ENCODE results near the gene TCAP. TPM values are rescaled to one million over a fixed set of nuclear protein-coding genes. Genes with fewer than 3 reads are reported as not detected.

TCAP gene
- polyA plus RNA-seq, 1 donor (not counting 4 experiments of a cell fraction or from before 2014, with no cell fraction given) = 0.20 TPM

GRCh38 chr17:39641883-39642282 lies 23.3 kb upstream of the TCAP start:
- Histone ChIP-seq H3K4me1 (ENCODE audit: control insufficient read depth, extremely low read depth, insufficient read depth, low read length) (peaks cover 21% of the 10 kb centered on the region), H3K9me3 (ENCODE audit: control insufficient read depth, low read depth, low read length) (no peaks in the 10 kb centered on the region), H3K27ac (ENCODE audit: control insufficient read depth, insufficient read depth, low read length) (no peak overlapping the region), H3K9me1 (ENCODE audit: control insufficient read depth, extremely low read depth, insufficient read depth, low read length) (peaks cover 3% of the 10 kb centered on the region), H3K36me3 (ENCODE audit: control insufficient read depth in 2 of 2, extremely low read depth in 1 of 2, insufficient read depth in 2 of 2, low read length in 2 of 2) (peaks cover 0 to 3% of the 10 kb centered on the region in 2 experiments), H3K4me2 (ENCODE audit: control insufficient read depth, extremely low read depth, insufficient read depth, low read depth, low read length) (no peak overlapping the region), H3K27me3 (ENCODE audit: control insufficient read depth, extremely low read depth, insufficient read depth, low read length) (no peaks in the 10 kb centered on the region), H3K4me3 (ENCODE audit: control insufficient read depth in 2 of 3, extremely low read depth in 1 of 3, insufficient read depth in 2 of 3, low read depth in 1 of 3, low read length in 3 of 3) (no peak overlapping the region), H3K79me2 (ENCODE audit: control insufficient read depth, insufficient read depth, low read length) (peaks cover 53% of the 10 kb centered on the region), H4K20me1 (ENCODE audit: control insufficient read depth, extremely low read depth, insufficient read depth, low read length) (peaks cover 6% of the 10 kb centered on the region), H3K9ac (ENCODE audit: control insufficient read depth, extremely low read depth, insufficient read depth, low read length) (no peak overlapping the region), H2AFZ (ENCODE audit: control insufficient read depth, low read length) (no peak overlapping the region)
- dilution Hi-C loops (cut with MboI; ENCODE audit: extremely low pct_ligation_motif_present, low sequenced_read_pairs) = no loop called here
- TF ChIP-seq EZH2 (IDR thresholded peaks at IDR 0.05; ENCODE audit: low read length) = no peak
- no peak for TF ChIP-seq CTCF (optimal IDR thresholded peaks at IDR 0.05 in 1 of 3, IDR thresholded peaks at IDR 0.05 in 1 of 3, conservative IDR thresholded peaks at IDR 0.05 in 1 of 3; ENCODE audit: extremely low read depth in 1 of 3, insufficient read depth in 2 of 3, low read length in 3 of 3)
- FAIRE-seq (no peak), DNase-seq (ENCODE audit: low read depth, low spot score) (no peak)

- no peak for FAIRE-seq
- Histone ChIP-seq H3K4me1 (ENCODE audit: control insufficient read depth, extremely low read depth, insufficient read depth, low read length) (peaks cover 21% of the 10 kb centered on the region), H3K79me2 (ENCODE audit: control insufficient read depth, insufficient read depth, low read length) (peaks cover 49% of the 10 kb centered on the region), H3K4me2 (ENCODE audit: control insufficient read depth, extremely low read depth, insufficient read depth, low read depth, low read length) (no peak overlapping the region), H3K4me3 (ENCODE audit: control insufficient read depth in 2 of 3, extremely low read depth in 1 of 3, insufficient read depth in 2 of 3, low read depth in 1 of 3, low read length in 3 of 3) (no peak overlapping the region), H3K27me3 (ENCODE audit: control insufficient read depth, extremely low read depth, insufficient read depth, low read length) (no peaks in the 10 kb centered on the region), H2AFZ (ENCODE audit: control insufficient read depth, low read length) (no peak overlapping the region), H3K9me1 (ENCODE audit: control insufficient read depth, extremely low read depth, insufficient read depth, low read length) (peaks cover 3% of the 10 kb centered on the region), H3K9me3 (ENCODE audit: control insufficient read depth, low read depth, low read length) (no peaks in the 10 kb centered on the region), H3K9ac (ENCODE audit: control insufficient read depth, extremely low read depth, insufficient read depth, low read length) (no peak overlapping the region), H4K20me1 (ENCODE audit: control insufficient read depth, extremely low read depth, insufficient read depth, low read length) (peaks cover 9% of the 10 kb centered on the region), H3K36me3 (ENCODE audit: control insufficient read depth in 2 of 2, extremely low read depth in 1 of 2, insufficient read depth in 2 of 2, low read length in 2 of 2) (peaks cover 0 to 3% of the 10 kb centered on the region in 2 experiments), H3K27ac (ENCODE audit: control insufficient read depth, insufficient read depth, low read length) (no peak overlapping the region)
- dilution Hi-C loops (cut with MboI; ENCODE audit: extremely low pct_ligation_motif_present, low sequenced_read_pairs) = no loop called here
- DNase-seq (ENCODE audit: low read depth, low spot score) = no peak
- TF ChIP-seq EZH2 (IDR thresholded peaks at IDR 0.05; ENCODE audit: low read length) = no peak
- TF ChIP-seq CTCF (optimal IDR thresholded peaks at IDR 0.05 in 1 of 3, IDR thresholded peaks at IDR 0.05 in 1 of 3, conservative IDR thresholded peaks at IDR 0.05 in 1 of 3; ENCODE audit: extremely low read depth in 1 of 3, insufficient read depth in 2 of 3, low read length in 3 of 3) = no peak
Measured at GRCh38 chr17:39642291-39643074, 22.7 kb upstream of the TCAP start.

Measured in keratinocyte (primary cell).